Measurements from ENCODE around the gene ARL5B.

The ARL5B gene

GRCh38 chr10:18665815-18666558 lies 6.8 kb downstream of the ARL5B start:
- in situ Hi-C loops (cut with HindIII; ENCODE audit: low pct_unique_long_range_greater_than_20kb, low sequenced_read_pairs) = no loop called here
- DNase-seq (ENCODE audit: low read depth in 1 of 2, low spot score in 1 of 2) = no peak
- no peak for TF ChIP-seq JUND (IDR thresholded peaks at IDR 0.05; ENCODE audit: low read depth)

DNA sequence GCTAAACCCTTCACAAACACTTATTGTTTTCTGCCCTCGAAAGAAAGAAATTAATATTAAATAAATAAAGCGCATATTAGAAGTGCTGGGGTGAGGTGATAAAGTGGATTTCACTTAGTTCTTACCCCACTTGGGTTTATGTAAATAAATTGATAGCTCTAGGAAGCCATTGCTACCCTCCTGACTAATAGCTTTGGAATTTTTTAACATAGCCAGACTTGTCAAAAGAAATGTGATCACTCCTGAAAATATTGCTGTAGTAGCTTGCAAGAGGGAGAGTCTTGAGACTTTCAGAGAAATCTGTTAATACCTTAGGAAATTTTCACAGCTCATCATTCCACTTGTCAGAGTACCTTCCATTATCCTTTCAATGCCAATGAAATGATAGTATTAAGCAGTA lies 7.6 kb downstream of the ARL5B start:
- in situ Hi-C loops (cut with HindIII; ENCODE audit: low pct_unique_long_range_greater_than_20kb, low sequenced_read_pairs) = no loop called here
- DNase-seq (ENCODE audit: low read depth in 1 of 2, low spot score in 1 of 2) = no peak
- no peak for TF ChIP-seq JUND (IDR thresholded peaks at IDR 0.05; ENCODE audit: low read depth)

- in situ Hi-C loops (cut with HindIII; ENCODE audit: low pct_unique_long_range_greater_than_20kb, low sequenced_read_pairs) = no loop called here
- TF ChIP-seq JUND (IDR thresholded peaks at IDR 0.05; ENCODE audit: low read depth) = no peak
- DNase-seq (ENCODE audit: low read depth in 1 of 2, low spot score in 1 of 2) = no peak
Observed at GRCh38 chr10:18668026-18668425, 8.8 kb downstream of the ARL5B start.

DNA sequence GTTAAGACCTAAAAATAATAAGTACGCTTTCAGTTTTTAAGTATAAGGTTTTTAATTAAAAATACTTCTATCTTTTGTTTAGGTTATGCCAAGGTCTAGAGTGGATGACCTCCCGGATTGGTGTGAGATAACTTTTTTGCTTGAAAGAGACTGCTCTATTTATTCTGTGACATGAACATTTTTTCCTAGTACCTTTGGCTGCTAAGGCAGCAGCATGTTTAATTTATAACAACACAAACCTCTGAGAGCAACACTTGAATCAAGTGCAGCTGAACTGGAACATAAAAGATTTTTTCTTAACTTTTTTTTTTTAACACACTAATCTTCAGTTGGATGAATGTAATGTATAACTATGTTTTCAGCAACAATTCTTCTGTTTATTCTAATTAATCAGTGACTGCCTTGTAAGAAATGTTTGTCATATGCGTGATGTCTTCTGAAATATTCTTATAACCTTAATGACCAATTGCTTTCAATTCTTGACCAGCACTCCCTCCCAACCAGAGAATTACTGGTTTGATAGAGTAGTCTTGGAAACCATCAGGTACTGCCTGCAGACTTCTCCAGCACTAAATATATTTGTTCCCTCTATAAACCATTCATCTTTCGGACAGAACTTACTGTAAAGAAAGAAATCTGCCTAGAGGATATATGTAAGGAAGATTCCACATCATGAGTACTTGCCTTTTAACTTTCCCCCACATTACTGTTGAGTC lies 16.0 kb downstream of the ARL5B start:
- in situ Hi-C loops (cut with HindIII; ENCODE audit: low pct_unique_long_range_greater_than_20kb, low sequenced_read_pairs) = no loop called here
- DNase-seq (ENCODE audit: low read depth in 1 of 2, low spot score in 1 of 2) = no peak
- no peak for TF ChIP-seq JUND (IDR thresholded peaks at IDR 0.05; ENCODE audit: low read depth)

DNA sequence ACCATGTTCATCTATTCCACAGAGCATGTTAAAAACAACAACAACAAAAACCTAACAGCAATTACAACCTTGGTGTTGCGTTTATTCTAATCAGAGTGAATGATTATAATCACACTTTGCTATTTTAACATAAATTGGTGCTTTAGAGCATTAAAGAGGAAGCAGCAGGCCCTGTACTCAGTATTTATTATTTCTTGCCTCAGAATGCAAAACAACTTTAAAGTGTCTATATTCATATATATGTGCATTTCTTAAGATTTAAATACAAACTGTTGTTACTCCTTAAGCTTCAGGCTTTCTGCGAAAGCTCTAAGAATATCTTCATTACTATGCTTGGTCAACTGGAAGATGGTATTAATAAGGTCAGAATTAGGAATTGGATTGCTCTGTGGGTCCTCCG lies 21.5 kb downstream of the ARL5B start:
- DNase-seq (ENCODE audit: low read depth in 1 of 2, low spot score in 1 of 2) = no peak
- in situ Hi-C loops (cut with HindIII; ENCODE audit: low pct_unique_long_range_greater_than_20kb, low sequenced_read_pairs) = no loop called here
- no peak for TF ChIP-seq JUND (IDR thresholded peaks at IDR 0.05; ENCODE audit: low read depth)

GRCh38 chr10:18681366-18681765 lies 22.1 kb downstream of the ARL5B start:
- TF ChIP-seq JUND (IDR thresholded peaks at IDR 0.05; ENCODE audit: low read depth) = no peak
- in situ Hi-C loops (cut with HindIII; ENCODE audit: low pct_unique_long_range_greater_than_20kb, low sequenced_read_pairs) = no loop called here
- DNase-seq (ENCODE audit: low read depth in 1 of 2, low spot score in 1 of 2) = no peak

GRCh38 chr10:18681971-18682411 lies 22.8 kb downstream of the ARL5B start:
- no peak for TF ChIP-seq JUND (IDR thresholded peaks at IDR 0.05; ENCODE audit: low read depth)
- in situ Hi-C loops (cut with HindIII; ENCODE audit: low pct_unique_long_range_greater_than_20kb, low sequenced_read_pairs) = no loop called here
- DNase-seq (ENCODE audit: low read depth in 1 of 2, low spot score in 1 of 2) = no peak

DNA sequence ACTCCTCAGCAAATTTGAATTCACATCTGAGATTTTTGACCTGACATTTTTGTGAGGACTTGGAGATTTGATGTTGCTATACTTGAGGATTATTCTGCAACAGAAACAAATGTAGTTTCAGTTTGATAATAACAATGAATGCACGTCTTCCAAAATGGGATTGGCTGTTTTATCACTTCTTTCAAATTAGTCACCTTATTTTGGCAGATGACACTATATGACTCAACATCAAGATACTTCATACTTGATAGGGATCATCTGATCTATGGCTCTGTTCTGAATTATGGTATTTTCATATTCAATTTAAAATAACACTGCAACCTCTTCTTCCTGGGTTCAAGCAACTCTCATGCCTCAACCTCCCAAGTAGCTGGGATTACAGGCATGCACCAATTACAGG lies 24.2 kb downstream of the ARL5B start:
- no peak for DNase-seq (ENCODE audit: low read depth in 1 of 2, low spot score in 1 of 2)

GRCh38 chr10:18684416-18684815 lies 25.2 kb downstream of the ARL5B start:
- no peak for TF ChIP-seq JUND (IDR thresholded peaks at IDR 0.05; ENCODE audit: low read depth)
- in situ Hi-C loops (cut with HindIII; ENCODE audit: low pct_unique_long_range_greater_than_20kb, low sequenced_read_pairs) = no loop called here
- DNase-seq (ENCODE audit: low read depth in 1 of 2, low spot score in 1 of 2) = no peak

More for the DNA sequence above, 24.2 kb downstream of the ARL5B start:
- TF ChIP-seq JUND (IDR thresholded peaks at IDR 0.05; ENCODE audit: low read depth) = no peak
- in situ Hi-C loops (cut with HindIII; ENCODE audit: low pct_unique_long_range_greater_than_20kb, low sequenced_read_pairs) = no loop called here

DNA sequence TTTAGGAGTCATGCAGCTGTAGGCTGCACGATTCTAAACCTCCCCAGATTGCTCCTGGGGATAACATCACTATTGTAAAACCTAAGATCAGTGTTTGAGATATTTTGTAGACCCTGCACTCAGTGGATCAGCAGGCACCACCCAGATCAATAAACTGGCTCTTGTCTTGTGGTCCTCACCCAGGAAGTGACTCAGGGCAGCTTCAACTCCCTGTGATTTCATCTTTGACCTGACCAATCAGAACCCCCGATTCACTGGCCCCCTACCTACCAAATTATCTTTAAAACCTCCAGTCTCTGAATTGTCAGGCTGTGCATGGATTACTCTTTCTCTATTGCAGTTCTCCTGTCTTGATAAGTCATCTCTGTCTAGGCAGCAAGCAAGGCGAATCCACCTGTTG lies 25.7 kb downstream of the ARL5B start:
- in situ Hi-C loops (cut with HindIII; ENCODE audit: low pct_unique_long_range_greater_than_20kb, low sequenced_read_pairs) = no loop called here
- no peak for DNase-seq (ENCODE audit: low read depth in 1 of 2, low spot score in 1 of 2)
- TF ChIP-seq JUND (IDR thresholded peaks at IDR 0.05; ENCODE audit: low read depth) = no peak

GRCh38 chr10:18685555-18685954 lies 26.3 kb downstream of the ARL5B start:
- in situ Hi-C loops (cut with HindIII; ENCODE audit: low pct_unique_long_range_greater_than_20kb, low sequenced_read_pairs) = no loop called here
- no peak for DNase-seq (ENCODE audit: low read depth in 1 of 2, low spot score in 1 of 2)
- TF ChIP-seq JUND (IDR thresholded peaks at IDR 0.05; ENCODE audit: low read depth) = no peak

DNA sequence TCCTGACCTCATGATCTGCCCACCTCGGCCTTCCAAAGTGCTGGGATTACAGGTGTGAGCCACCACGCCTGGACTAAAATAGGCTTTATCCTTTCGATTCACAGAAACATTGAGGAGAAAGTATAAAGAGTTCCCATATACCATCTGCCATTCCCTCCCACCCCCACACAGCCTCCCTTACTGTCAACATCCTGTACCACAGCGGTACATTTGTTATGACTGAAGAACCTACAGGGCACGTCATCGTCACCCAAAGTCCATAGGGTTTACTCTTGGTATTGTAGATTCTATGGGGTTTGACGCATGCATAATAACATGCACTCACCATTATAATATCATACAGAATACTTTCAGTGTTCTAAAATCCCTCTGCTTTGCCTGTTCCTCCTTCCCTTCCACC lies 28.0 kb downstream of the ARL5B start:
- no peak for TF ChIP-seq JUND (IDR thresholded peaks at IDR 0.05; ENCODE audit: low read depth)
- DNase-seq (ENCODE audit: low read depth in 1 of 2, low spot score in 1 of 2) = no peak
- in situ Hi-C loops (cut with HindIII; ENCODE audit: low pct_unique_long_range_greater_than_20kb, low sequenced_read_pairs) = no loop called here

DNA sequence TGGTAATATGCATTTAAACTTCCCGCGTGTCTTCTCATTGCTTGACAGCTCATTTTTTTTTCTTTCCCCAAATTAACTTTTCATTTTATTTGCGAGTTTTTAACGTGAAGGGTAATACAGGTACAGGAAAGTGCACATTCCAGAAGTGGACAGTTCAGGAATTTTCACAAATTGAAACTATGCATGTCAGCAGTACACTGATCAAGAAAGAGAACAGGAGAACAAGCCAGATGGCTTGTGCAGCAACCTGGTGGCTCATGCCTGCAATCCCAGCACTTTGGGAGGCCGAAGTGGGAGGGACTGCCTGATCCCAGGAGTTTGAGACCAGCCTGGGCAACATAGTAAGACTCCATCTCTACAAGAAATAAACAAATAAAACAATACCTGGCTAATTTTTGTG lies 28.5 kb downstream of the ARL5B start:
- in situ Hi-C loops (cut with HindIII; ENCODE audit: low pct_unique_long_range_greater_than_20kb, low sequenced_read_pairs) = no loop called here
- no peak for DNase-seq (ENCODE audit: low read depth in 1 of 2, low spot score in 1 of 2)
- TF ChIP-seq JUND (IDR thresholded peaks at IDR 0.05; ENCODE audit: low read depth) = no peak
